Ammon's horn (tissue), 1 donor: Measurements from ENCODE around the gene CFAP65.

Source experiments
- DNase-seq: peaks from one replicate; pipeline ENCODE4 v3.0.0-alpha.2; 2016; ENCODE audit warnings: low spot score

Gene CFAP65, protein sequence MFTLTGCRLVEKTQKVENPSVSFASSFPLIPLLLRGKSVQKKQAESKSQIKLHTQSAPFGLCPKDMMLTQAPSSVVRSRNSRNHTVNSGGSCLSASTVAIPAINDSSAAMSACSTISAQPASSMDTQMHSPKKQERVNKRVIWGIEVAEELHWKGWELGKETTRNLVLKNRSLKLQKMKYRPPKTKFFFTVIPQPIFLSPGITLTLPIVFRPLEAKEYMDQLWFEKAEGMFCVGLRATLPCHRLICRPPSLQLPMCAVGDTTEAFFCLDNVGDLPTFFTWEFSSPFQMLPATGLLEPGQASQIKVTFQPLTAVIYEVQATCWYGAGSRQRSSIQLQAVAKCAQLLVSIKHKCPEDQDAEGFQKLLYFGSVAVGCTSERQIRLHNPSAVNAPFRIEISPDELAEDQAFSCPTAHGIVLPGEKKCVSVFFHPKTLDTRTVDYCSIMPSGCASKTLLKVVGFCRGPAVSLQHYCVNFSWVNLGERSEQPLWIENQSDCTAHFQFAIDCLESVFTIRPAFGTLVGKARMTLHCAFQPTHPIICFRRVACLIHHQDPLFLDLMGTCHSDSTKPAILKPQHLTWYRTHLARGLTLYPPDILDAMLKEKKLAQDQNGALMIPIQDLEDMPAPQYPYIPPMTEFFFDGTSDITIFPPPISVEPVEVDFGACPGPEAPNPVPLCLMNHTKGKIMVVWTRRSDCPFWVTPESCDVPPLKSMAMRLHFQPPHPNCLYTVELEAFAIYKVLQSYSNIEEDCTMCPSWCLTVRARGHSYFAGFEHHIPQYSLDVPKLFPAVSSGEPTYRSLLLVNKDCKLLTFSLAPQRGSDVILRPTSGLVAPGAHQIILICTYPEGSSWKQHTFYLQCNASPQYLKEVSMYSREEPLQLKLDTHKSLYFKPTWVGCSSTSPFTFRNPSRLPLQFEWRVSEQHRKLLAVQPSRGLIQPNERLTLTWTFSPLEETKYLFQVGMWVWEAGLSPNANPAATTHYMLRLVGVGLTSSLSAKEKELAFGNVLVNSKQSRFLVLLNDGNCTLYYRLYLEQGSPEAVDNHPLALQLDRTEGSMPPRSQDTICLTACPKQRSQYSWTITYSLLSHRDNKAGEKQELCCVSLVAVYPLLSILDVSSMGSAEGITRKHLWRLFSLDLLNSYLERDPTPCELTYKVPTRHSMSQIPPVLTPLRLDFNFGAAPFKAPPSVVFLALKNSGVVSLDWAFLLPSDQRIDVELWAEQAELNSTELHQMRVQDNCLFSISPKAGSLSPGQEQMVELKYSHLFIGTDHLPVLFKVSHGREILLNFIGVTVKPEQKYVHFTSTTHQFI (N-terminal part only)

DNA sequence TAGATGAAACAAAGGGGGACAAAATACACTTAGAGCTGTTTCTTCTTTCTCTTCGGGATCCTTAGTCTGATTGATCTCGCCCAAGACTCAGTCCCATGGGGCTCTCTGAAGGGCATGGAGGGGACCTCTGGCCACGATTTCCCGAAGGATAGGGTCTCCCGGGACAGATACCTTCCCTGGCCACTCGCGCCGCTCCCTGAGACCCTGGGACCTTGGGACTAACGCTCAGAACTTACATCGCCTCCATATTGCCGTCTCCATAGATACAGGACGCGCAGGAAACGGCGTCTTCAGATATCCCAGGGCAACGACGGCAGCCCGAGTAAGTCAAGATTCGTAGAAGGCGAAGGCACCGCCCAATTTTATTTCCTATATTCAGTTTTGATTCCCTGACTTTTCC, at the start of gene CFAP65:
TSS of gene CFAP65 (minus strand) at position 265 of the 400 bp plus-strand sequence. CDS start 2,468 bp downstream, outside the sequence.
- peak; percentile 75 for DNase-seq

DNA sequence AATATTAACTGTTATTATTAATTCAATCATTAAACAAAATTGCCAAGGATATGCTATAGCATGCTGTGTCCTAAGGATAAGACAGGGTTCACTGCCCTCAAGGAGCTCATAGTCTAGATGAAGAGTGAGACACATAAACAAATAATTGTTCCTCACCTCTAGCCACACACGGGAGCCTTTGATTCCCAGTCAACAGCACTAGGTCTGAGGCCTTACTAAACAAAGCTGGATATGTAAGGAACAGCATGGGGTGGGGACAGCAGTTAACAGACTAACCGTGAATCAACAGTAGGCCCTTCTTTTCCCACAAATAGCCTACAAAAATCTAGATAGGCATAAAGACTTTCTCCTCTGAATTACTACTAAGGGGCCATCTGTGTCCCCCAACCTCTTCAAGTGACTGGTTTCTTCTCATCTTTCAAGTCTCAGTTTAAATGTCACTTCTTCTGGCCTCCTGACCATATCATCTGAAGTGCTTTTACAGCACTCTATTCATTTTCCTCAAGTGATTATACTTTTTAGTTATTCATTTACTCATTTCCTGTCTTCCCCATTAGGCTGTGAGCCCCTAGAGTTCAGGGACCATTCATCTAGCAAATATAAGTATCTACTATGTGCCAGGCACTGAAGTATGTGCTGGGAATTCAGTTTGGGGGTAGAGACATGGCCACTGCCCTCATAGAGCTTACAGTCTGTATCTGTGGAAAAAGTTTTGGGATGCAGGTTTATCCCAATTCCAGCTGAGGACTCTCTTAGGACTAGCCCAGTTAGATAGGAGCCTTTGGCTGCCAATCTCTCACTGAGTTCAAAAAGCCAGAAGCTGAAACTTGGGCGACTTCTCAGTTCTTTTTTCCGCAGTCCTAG, 49.4 kb upstream of the CFAP65 start:
- DNase-seq = no peak

DNA sequence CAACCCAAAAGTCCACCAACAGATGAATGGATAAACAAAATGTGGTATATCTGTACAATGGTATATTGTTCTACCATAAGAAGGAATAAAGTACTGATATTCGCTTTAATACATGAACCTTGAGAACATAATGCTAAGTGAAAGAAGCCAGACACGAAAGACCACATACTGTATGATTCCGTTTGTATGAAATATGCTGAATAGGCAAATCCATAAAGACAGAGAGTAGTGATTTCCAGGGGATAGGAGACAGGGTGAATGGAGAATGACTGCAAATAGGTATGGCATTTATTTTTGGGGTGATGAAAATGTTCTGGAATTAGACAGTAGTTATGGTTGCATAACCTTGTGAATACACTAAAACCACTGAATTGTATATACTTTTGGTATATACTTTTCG, 48.0 kb upstream of the CFAP65 start:
- no peak for DNase-seq

DNA sequence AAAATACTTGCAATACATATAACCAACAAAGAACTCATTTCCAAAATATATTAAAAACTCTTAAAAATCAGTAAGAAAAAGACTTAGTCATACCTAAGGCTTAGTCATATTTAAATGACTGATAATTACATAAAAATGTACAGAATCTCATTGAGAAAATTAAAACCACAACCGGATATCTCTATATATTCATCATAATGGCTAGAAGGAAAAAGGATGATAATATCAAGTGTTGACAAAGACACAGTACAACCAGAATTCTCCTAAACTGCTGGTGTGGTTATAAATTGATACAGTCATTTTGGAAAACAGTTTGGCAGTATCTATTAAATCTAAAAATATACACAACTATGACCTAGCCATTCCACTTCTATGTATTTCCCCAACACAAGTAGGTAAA, 46.5 kb upstream of the CFAP65 start:
- DNase-seq = no peak

DNA sequence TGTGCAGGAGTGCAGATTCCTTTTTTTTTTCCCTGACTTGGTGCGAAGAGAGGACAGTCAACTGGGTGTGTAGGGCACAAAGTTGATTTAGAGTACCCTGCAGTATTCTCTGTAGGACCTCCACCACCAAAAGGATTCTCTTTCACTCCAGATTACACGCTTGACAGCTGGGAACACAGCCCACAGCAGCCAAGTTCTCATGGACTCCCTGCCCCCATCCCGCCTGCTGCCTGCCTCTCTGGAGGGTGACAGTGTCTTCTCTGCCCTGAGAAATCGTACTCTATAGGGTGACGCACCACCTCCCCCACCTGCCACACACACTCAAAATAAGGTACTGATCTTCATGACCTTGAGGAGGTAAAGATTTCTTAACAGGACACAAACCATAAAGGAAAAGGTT, 46.0 kb upstream of the CFAP65 start:
- DNase-seq = no peak

DNA sequence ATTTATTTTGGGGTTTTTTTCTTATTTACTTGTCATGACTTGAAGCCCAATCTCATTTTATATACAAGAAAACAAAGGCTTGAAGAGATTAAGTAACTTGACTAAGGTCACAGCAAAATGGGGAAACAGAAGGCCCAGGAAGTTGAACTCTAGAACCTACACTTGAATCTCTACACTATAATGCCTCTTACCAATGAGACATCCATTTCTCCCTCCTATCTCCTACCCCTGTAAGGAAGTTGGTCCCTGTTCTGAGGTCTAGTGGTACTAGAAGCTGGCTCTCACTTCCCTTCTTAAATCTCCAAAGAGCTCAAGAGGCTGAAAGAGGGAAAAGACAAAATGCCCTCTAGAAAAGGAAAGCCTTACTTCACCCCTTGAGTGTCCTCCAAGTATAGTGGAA, 44.9 kb upstream of the CFAP65 start:
- DNase-seq = no peak

DNA sequence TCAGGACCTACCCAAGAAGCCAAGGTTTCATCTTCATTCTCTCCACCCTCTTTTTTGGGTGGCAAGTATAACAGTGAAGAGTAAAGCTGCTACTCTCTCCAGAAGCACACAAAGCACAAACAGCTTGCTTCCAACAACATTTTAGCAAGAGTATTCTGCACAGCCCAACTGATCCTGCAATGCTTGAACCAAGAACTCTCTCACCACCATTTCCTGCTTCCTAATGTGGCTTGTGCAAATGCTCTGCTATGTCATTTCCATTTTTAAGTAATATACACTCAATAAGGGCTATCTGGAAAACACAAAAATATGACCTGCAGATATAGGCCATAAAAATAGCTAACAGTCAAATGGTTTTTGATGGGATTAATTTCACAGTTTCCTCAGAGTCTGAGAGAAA, 43.5 kb upstream of the CFAP65 start:
- DNase-seq = no peak

DNA sequence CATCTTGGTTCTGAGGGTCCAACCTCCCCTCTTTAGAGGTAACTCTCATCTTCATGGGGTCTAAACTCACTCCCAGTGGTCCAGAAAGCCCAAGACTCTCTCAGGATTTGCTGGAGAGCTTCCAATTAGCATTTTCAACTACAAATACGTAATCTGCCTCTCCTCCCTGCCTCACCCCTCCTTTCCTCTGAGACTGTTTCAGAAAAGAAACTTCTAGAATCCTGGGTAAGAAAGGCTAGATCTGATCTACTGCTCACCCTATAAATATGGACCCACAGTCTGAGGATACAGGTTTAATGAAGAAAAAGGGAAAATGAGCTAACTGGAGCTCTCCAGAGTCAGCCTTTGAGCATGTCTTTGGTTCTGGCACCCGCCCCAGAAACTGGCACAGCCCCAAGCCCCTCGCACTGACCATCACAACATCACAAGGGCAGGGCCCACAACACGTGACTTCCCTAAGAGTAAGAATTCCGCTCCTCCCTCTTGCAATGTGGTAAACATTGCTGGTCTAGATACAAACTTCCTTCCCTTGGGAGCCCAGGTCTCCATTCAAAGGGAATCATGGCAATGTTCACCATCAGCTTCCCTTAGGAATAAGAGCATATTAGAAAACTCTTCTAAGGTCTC, 41.1 kb upstream of the CFAP65 start:
- DNase-seq = no peak

DNA sequence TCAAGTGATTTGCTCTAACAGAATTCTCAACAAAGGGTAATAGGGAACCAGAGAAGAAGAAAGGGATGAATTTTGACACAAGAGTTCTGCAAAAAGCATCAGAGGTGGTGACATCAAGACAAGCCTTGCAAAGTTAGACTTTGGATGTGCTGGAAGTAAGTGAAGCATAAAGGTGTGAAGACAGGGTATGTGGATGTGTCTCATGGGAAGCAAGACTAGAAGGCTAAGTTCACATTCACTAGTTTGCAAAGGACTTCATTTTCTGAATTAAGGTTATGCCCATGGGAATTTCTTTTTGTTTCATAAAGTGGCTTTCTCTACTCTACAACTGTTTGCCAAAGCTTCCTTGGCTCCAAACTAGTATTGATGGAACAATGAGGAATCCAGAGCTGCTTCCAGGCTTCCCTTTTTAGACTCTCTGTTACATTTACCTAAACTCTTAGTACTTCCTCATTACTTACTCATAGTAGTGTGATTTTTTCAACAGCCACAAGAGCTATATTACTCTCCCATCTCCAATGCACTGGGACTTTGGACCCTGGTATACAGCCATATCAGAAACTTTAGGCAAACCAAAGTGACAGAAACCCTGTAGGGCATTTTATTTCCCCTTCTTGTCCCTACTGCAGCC, 40.5 kb upstream of the CFAP65 start:
- no peak for DNase-seq

DNA sequence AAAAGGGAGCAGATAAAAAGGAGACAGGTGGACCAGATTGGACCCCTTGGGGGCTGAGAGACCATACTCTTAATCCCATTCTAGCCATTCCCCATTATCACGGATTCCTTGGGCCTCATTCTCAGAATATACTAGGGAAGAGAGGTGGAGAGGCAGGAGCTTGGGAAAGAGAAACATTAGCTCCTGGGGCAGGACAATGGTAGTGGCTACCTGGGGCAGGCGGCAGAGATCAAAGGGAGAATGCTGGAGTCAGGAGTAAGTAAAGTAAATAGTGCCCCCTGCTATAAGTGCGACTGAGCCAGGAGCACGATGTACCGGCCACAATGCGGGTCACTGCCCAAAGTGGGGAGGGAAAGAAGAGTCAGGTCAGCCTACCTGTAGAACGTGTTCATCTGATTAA, 39.8 kb upstream of the CFAP65 start:
- DNase-seq = no peak

DNA sequence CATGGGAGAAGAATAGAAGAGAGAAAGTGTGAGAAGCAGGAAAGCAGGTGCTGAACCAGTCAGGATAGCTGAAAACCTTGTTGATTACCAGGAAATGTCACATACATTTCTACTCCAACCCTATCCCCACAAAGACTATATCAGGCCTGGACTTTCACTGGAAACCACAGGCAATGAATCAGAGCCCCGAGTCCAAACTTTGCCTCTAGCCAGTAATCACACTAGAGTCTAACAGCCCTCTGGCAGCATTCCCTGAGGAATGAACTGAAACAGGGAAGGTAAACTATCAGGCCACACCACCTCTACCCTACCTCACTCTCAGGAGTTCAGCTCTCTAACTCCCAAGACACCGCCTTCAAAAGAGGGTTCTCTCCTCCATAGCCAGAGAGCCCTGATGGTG, 38.1 kb upstream of the CFAP65 start:
- no peak for DNase-seq

DNA sequence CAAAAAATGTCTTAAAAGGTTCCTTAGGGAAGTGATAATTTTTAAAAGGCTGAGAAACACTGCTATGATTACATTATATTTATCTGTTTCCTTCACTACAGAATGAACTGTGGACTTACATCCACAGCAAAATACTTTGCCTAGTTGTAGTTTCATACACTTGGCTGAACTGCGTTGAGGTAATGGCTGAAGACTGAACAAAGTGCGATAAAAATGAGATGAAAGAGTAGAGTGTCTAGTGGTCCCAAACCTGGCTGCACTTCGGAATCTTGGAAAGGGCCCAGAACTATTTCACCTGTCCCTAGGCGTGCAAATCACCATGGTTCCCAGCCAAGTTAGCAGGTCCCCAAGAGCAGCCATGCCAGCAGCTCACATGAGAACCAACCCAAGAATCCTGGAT, 37.6 kb upstream of the CFAP65 start:
- no peak for DNase-seq

DNA sequence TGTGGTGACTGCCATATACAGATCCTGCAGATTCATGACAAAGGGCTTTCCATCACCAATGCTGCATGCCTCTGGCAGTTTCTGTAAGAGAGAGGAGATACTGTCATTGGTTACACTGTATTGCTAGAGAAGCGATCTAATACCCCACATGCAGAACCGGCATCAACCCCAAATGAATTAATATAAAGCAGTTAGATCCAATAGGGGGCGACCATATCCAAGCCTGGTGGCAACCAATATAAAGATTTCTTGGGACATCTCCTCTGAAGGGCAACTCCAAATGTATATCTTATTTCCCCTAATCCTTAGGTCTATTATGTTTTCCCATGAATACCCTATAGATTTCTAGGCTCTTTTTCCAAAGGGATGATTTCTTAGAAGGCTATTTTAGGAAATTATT, 36.8 kb upstream of the CFAP65 start:
- DNase-seq = no peak

DNA sequence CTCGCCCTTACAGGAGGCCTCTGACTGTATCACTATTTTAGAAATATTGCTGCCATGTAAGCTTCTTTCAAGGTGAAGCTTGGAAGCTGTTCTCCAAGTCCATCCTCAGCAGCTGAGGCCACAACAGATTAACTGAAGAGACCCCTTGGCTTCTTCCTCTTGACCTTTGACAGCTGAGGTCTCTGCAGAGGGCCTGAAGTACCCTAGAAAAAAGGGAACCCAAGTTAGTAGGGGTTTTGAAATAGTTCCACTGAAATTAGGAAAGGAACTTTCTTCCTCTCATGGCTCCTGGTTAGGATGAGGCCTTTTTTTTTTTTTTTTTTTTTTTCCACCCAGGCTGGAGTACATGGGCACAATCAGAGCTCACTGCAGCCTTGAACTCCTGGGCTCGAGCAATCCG, 34.9 kb upstream of the CFAP65 start:
- no peak for DNase-seq

DNA sequence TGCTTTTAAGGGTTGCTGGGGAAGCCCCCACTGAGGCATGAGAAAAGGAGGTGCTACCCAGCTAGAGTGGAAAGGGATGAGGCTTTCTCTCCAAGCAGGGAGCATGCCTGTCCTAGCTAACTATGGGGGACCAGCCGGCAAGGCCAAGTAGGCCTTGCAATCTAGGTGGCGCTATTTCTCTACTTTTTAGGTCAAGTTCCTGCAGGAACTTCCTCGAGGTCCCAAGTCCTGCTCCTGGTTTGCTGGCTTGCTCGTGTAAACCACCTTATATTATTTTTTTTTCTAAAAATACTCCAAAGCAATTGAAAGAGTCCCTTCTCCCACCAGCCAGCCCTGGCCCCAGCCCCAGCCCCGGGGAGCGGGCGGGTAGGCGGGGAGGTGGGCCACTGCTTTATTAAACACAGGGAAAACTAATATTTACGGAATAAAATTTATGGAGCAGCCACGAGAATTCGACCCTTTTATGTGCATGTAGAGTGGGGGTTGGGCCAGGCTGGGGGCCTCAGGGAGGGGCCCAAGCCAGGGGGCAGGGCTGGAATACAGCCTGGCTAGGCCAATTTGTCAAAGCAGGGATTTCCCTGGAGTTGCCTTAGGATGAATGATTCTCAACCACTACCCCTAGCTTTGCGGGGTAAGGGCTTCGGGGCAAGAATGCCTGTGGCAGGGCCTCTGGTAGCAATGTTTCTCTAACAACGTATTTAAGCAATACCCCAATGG, 32.3 kb upstream of the CFAP65 start:
- peak; percentile 37 for DNase-seq

DNA sequence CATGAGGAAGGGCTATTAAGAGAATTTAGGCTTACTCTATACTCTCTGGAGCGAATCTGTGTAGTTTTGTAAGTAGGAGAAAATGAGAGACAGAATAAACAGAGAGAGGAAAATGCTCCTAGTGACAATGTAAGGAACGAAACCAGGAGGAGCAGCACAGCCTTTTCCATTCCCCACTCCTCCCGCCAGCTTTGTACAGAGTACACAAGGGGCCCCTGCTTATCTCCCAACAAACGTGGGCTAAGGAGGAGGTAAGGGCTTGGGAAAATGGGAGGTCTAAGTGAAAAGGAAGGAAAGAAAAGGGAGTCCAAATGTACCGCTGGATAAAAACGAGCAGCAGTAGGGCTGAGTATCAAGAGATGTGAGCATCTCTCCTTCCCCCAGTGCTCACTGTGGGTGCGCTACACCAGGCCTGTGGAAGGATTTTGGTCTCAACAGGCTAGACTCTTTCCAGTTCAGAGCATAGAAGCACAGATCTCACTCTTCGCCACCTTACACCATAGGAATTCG, 31.5 kb upstream of the CFAP65 start:
- no peak for DNase-seq

DNA sequence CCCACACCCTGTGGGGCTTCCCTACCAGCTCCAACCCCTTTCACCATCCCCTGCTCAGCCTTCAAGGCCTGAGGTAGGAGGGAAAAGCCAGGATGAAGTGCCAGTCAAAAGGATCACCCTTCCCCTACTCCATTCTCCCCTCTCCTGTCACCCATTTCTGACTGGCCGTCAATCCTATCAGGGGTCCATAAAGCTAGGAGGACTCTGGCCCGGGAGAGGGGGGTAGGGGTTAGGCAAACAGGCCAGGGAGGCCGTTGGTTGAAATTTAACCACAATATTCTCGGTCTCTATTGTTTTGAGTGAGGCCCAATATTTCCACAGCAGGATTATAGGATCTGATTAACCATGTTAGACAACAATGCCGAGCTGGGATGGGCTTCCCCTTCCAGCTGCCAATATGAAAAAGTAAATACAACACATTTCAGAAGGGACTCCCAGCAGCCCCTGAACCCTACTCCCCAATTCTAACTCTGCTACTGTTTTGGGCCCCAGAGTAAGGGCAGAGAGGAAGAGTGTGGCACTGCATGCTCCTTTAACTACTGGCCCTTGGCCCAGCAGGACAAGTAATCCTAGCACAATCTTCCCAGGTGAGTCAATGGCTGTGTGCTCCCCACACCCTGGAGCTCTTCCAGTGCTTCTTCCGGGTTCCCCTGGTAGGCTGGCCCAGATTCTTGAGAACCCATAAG, 30.0 kb upstream of the CFAP65 start:
- no peak for DNase-seq

DNA sequence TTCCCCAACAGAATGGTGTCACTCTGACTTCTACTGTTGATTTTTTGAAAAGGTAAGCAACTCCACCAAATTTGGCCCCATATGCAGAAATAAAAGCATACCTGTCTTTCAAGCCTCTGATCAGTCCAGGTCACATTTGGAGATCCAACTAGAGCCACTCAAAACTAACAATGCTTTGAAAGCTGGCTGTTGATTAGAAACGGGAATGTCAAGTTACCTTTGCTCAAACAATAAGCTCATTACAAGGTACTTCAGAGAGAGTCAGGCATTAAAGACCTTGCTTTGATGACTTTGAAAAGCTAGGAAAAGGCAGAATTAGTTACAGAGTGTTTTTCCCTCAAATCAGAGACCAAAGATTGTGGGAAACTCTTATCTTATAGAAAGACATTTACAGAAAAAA, 24.2 kb upstream of the CFAP65 start:
- no peak for DNase-seq

DNA sequence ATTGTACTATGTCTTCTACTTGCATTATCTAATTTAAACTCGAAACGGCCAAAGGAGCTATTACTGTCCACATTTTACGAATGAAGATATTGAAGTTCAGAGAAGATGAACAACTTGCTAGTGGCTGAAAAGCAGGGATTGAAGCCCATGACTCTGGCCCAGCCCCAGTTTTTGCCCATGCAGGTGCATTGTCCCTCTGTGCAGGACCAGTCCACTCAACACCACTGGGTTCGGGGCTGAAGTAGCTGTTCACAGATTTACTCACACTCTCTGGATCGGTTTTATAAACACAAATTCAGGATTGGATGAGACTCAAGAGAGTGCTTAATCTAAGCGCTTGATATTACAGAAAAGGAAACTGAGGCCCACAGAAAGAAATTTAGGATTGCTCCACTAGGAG, 20.8 kb upstream of the CFAP65 start:
- no peak for DNase-seq
